ENCODE measurements around the gene DCANP1.

The DCANP1 gene

DNA sequence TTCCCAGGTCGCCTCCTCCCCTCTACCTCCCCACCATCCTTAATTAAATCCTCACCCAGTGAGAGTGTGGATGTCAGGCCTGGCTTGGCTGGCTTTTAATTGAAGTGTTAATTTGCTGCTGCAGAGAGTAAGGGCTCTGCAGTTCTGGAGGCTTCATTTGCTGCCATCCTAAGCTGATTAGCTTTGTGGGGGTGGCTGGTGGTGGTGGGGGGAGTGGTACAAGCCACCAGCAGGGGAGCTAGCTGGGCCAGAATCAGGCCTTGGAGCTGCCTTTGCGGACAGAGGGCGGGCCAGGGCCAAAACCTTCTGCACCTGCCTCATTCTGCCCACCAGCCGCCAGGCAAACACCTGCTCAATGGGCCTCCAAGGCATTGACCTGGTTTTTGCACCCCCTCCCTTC is 31.8 kb upstream of the DCANP1 start:
- no peak for DNase-seq

DNA sequence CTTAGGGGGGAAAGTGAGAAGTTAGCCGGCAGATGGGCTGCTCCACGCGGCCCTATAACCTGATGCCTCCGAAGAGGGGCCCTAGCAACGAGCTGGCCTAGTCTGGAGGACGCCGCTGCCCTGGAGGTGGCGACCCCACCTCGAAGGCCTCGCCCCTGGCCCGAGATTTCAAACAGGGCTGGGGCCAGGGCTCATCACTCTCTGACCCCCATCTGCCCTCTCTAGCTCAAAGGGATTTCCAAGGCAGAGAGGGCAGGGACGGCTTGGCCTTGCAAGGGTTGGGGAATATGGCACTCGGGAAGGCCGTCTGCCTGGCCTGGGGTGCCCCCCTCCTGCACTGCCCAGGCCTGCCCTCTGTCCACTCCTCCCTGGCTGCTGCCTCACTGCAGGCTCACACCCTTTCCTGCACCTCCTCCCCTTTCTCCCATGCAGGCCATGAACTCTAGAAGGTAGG is 30.5 kb upstream of the DCANP1 start:
- no peak for DNase-seq

DNA sequence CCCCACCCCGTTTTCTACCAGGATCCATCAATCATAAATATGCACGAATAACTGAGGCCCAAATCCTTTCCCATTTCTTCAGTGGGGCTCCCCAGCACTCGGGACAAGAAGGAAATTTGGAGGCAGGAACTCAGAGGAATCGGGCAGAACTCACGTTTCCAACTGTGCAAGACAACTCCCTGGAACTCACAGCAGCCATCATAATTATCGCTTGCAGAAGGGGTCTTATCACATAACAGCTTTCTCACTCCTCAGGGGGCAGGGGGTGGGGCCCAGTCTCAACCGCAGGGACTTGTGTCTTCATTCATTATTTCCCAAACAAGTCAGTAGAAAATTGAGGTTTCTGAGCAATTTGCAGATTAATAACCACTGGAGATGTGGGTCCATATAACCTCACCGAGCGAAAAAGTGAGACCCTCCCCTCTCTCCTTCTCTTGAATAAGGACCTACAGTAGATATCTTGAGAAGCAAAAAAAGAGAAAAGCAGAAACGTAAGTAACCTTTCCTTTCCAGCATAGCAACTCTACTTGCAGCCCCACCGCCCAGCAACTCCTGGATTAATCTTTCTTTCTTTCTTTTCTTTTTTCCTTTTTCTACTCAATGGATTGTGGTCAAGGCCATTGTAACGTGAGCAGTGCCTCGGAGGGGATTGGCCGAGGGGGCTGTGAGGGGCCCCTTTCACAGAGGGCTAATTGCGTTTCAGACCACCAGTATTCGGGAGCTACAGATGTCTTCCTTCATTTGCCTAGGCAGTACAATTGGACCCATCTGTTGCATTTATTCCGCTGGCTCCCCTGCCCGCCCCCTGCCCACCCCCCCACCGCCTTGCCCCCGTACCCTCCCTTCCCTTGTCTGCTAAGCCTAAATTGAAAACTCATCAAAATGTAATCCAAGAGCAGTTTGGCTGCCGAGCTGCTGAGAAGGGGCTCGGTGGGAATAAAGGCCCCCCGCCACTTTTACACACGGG is 29.8 kb upstream of the DCANP1 start:
- DNase-seq: no peak

DNA sequence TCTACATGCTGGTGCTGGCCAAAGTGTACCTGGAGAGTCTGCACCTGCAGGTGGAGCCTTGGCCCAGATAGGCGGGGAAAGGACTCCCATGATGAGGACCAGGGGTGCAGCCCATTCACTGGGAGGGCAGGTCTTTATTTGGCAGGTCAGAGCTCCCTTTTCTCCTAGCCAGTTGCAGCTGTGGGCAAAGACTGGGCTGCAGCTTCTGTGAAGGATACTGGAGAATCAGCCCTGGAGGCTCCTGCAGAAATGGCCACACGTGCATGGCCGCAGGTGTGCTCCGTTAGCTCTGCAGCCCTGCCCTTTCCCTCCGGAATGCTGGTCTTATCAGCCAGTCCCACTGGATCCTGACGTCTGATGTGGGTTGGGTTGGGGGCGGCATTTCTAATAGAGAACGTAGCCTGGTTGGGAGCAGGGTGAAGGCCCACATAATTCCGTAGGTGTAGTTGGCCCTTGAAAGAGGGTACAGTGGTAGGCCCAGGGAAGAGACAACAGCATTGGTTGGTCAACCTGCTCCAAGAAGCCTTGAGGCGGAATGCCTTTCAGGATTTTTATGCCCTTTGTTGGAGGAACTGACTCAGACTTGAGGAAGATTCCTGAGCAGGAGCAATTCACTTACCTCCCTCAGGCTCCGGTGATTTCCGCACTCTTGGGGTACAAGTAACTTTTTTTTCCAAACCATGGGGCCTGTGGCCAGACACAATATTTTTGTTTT is 27.0 kb upstream of the DCANP1 start:
- no peak for DNase-seq

DNA sequence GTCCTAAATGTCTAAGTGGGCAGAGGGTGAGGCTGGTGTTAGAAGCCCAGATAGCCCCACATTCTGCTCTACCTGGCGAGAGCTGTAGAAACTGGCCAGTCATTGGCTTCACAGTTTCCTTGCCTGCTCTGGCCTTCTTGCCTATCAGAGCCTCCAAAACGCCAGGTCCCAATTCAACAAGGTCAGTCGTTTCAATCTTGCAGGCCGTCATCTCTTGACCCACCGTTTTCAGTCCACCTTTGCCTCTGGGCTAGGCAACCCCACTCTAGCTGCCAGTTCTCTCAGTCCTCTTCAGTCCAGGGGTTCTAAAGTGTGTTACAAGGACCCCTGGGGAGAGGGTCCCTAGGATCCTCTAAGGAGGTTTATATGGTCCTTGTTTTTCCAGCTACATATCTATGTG is 25.0 kb upstream of the DCANP1 start:
- no peak for DNase-seq

DNA sequence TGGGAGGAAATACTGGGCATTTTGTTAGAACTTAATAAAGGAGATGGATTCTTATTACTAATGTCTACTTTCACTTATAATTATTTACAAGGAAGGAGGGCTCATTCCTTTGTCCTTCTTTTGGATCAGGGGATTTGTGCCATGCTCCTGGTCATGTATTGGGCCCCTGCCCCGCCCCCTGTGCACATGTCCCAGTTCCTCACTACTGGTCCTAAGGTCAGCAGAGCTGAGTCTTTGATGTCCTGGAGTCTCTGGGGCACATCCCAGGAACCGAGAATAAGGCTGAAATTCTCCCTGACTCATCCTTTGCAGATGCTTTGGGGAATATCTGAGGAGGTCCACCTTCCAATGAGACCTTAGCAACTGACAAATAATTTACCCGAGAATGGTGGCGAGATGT is 24.6 kb upstream of the DCANP1 start:
- no peak for DNase-seq

DNA sequence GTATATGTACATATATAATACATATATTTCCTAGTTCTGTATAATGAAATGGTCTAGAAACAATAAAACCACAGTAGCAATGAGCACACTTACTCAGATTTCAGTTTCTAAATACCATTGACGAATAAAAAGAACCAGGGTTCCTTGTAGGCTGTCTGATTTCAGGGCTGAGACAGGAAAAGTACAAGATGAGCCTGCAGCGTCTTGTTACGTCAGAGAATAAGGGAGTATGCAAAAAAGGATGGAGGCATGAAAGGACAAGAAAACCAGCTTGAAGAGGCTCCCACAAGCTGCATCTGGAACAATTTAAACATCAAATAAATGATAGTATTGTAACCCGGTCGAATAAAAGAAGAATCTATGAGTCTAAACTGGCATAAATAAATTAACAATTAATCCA is 22.8 kb upstream of the DCANP1 start:
- DNase-seq: no peak

DNA sequence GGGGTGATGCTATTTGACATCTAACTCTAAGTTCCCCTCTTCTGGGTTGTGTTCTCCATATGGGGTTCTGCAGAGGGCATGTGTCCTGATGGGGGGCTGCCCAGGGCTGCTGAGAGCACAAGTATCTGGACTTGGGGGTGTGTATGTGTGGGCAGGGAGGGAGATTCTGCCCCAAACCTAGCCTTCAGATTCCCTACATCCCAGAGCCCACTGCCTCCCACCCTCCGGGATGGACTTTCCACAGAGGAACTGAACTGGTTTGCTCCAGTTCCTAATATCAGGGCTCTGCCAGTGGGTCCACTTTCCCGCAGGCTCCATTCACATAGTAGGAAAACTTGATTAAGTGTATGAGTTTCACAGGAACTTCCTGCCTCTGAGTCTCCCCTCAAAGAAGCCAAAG is 21.4 kb upstream of the DCANP1 start:
- DNase-seq: no peak

DNA sequence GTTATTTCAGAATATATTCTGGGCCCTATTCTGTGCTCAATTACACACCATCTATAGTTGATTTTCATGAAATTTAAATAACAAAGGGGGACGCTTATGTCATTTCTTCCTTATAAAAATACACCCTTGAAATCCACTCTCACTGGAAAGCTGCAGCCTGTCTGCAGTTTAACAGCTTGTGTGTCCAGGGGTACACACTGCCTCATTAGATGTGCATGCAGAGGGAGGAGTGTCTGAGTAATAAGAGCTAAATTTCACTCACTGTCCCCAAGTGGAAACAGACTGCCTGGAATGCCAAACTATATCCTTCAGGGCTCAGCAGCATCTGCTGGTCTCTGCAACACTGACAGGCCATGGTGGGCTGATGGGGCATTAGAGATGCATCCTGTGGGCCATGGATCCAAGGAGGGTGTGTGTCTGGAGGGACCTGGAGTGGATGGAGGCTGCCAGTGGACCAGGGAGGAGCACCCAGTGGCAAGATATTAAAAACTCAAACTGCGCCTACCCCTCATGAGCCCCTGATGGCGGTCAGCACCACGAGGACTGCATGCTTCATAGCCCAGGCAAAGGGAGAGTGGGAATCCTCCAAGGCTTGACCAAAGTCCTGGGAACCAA is 20.8 kb upstream of the DCANP1 start:
- no peak for DNase-seq

DNA sequence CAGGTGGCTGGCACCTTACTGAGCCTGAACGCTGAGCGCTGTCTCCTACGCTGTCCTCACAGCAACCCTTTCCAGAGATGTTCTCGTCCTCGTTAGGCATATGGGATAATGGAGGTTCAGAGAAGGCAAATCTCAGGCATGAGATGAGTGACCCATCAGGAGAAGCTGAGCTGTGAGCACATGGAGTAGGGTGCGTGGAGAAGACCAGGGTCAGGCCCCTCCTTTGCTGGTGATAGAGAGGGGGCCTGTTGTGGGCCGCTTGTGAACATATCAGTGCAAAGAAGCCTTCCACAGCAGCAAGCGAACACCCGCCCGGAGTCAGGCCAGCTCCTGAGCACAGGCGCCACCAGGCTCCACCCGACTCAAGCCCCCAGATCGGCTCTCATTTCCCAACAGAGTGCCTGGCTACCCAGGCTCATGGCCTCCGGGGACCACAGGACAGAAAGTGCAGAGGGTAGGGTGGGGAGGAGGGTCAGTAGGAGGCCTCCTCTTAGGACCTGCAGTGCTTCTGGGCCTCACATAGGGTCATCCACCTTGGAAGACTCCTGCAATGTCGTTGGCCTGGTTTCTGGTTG is 20.0 kb upstream of the DCANP1 start:
- no peak for DNase-seq

DNA sequence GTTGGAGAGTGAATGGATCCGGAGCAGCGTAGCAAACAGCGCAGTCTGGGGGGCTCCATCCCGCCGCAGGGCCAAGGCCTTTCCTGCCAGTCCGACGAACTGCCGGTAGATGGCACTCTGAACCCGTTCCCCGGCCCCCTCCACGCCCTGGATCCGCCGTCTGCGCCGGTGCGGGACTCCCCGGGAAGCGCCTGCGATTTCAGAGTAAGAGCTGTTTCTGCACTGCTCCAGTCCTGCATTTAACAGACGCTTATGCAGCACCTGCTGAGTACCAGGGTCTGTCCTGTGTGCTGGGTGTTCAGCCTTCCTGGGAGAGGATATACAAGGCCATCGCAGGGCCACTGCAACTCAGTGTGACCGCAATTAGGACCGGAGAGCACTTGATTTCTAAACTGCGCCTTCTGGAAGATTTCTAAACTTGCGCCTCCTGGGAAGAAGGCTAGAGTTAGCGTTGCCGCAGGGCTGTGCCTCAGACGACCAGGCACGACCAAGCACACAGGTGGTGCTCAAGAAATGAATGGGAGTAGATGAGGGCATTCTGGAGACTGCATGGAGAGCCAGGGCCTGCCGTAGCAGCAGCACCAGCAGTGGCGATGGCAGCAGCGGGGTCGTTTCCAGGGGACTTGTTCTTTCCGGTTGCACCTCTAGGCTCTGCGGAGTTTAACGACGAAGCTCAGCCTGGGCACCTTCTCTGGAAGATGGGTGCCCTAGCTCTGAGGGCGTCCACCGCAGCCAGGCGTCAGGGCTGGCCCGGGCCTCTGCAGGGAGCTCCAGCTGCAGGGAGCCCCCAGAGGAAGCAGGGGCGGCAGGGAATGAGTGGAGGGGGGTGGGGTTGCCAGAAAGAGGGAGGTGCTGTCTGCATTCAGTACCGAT is 19.3 kb upstream of the DCANP1 start:
- peak; percentile 52 for DNase-seq

DNA sequence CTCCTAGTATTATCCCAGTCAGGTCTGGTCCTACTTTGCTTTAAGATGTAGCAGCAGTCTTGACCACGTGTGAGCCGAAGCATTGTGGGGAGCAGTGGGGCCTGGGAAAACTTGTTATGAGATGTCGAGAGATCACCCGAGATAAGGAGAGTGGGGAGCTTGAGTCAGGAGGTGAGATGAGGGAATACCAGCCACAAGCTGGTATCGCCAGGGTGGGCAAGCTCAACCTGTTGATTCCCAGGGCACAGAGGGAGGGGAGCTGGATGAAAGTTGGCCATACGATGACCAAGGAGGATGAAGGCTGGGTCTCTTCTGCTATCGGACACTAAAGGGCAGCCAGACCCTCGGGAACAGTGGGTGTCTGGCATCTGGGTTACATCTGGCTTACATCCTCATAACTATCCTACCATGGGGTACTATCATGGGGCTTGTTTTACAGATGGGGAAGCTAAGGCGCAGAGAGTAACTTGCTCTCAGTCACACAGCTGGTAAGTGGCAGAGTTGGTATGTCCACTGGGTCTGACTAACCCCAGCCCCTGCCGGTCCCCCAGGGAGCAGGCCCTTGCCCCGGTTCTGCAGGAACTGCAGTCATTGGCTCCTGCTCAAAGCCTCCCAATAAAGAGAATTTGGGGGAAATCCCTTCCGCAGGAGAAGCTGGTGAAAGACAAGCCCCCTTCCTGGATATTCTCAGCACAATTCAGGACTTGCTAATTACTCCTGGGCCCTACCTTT is 18.4 kb upstream of the DCANP1 start:
- DNase-seq: no peak

DNA sequence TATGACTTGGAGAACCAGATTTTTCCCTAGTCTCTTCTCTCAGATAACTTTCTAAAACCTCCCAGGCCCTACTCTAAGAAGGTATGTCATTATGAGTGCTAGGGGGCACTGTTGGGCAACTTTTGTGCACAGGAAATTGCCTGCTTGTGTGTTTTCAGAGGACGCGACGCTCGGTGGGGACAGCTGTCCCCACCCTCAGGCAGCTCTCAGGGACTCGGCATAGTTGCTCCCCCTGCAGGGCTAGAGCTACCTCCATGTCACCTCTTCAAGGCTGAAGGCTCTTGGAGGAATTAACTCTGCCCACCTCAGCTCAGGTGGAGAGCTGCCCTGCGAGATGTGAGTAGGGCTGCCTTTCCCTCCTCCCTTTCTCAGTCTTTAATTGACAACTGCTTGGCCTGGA is 15.2 kb upstream of the DCANP1 start:
- DNase-seq: peak; percentile 56

DNA sequence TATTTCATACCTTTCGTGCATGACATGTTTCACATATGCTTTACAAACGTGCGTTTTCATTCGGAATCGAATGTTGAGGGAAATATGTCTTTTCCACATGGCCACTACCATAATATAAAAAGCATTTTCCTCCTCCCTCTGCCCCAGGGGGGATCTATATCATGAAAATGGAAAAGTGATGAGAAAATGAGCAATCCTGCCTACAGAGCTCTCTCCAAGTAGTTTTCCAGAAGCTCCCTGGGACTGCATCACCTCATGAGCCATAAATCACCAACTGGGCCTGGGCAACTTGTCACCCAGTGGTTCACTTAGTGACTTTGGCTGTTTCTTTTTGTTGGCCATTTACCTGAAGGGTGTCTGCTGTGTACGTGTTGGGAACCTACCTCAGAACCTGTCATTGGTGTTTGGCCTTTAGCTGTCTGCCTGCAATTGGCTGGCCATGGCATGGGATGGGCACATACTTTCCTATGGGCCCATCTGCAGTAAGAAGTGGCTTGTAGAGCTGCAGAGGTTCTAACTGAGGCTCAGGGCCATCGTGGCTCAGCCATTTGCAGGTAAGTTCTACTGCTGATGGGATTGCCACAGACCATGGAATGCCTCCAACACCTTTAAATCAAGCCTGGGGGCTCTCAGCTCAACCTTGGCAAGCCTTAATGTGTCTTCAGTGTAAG is 14.5 kb upstream of the DCANP1 start:
- no peak for DNase-seq

DNA sequence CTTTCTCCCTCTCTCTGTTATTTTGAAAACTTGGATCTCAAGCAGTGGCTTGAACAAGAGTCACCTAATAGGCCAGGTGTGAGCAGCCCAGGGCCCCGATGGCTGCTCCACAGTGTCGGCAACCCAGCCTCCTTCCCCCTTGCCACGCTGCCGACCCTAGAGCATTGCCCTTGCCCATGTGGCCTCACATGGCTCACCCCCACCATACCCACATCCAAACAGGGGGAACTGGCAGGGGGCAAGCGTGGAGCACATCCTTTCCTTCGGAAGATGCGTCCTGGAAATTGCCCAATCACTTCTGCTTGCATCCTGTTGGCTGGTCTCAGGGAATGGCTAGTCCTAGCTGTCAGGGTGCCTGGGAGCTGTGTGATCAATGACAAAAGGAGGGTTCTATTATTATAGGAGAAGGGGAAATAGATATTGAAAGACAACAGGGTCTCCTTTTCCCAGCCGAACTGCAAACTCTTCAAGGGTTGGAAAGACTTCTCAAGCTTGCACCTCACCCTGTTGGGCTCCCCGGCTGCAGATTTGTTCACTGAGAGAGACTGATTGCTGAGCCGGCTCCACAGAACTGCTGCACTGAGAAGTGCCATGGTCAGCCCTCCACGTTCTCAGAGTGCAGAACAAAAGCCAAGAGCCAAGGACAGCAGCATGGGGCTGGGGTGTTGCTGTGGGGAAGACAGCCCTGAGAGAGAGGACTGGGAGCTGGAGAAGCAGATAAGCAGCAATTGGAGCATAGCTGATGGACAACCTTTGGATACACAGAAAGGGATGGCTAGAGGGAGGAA is 13.3 kb upstream of the DCANP1 start:
- DNase-seq: no peak

DNA sequence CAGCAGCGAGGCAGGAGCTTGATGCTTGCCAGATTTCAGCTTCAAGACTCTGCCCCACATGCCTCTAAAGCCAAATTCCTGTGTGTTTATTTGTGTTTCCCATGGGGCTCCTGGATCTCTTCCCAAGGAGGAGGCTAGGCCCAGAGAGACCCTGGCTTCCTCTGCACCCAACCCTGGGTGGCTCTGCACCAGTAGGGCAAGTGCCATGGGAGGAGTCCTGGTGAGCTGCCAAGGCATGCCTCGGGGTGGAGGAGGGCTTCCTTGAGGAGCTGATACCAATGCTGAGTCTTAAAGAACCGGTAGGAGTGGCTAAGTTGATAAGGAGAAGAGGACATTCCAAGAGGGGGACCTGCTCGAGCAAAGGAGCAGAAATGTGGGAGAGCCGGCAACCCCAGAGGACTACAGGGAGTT is 11.8 kb upstream of the DCANP1 start:
- no peak for DNase-seq

DNA sequence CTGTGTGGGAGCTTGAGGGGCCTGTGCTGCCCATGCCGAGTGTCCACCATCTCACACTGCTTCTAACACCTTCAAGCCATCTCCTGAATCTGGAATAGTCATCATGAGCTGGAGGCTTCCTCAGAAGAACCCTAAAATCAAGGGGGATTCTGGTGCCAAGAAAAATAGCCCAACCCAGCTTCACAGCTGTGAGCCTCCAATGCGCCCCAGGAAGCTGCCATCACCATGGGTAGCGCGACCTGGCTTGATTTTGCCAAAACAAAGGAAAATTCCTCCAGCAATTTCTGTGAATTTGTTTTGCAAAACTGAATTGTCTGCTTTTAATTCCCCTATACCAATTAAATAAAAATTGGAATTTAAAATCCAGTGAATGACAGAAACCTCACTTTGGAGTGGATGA is 11.2 kb upstream of the DCANP1 start:
- no peak for DNase-seq

DNA sequence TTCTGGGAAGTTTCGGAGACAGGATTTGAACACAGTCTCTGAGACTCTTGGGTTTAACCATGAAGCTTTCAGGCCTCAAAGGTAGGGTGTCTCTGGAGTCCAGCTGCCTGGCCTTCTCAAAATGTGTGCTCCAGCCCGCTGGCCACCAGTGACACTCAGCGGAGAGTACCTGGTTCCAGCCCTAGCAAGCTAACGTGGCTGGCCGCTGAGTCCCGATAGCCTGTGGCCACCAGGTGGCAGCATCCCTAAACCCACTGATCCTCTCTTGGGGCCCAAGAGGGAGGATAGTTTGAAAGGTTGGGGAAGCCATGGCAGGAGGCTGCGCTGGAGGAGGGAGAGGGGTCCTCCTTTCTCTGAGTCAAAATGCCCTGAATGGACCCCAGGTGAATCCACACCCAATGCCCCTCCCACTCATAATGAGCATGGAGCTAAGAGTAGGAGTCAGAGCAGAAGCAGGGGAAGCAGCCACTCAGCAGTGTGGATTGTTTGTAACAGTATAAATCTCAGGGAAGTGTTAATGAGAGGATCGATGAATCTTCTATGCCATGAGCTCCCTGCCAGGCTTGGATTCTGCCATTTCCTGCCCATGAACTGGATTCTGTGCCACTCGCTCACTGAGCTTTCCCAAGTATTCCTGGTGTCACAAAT is 10.4 kb upstream of the DCANP1 start:
- DNase-seq: peak; percentile 41

DNA sequence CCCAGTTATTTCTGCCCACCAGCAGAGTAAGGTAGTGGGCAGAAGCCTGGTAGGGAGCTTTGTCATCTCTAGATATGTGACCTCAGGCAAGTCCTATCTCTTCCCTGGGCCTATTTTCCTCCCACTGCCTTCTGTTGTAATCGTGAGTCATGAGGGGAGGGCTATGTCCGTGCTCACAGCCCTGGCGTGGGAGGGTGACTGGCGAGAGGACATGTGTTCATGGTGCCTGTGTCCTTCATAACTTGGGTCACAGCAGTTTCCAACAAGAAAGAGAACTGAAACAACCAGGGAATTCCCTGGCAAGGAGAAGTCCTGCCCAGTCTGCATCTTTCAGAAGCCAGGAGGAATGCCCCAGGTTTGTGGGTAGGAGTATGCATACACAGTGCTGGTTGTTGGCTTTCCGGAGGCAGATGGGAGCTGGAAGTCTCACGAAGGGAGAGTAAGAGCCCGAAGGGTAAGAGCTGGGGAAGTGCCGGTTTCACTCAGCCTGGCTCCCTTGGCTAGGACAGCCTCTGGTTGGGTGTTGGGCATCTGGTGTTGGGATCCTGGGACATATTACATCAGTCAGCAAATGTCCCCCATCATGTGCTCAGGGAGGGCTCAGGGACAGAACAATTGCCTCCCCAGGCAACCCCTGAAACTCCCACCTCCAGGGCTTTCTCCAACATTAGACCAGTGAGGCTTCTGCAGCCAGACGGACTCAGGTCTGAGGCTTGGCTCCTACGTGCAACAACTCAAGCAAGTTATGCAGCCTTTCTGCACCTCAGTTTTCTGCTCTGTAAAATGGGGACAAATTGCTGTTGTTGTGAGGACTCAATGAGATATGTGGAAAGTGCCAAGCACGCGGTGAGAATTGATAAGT is 9.3 kb upstream of the DCANP1 start:
- peak; percentile 29 for DNase-seq
